Parathyroid adenoma (tissue), 2 donors: ENCODE measurements around the gene BRAT1.

ENCODE experiments used
- H2AFZ ChIP-seq: fragments of 300-600 bp; sonication (generic); one replicate; pipeline ENCODE4 v1.7.0; 2017; ENCODE audit warnings: antibody characterized with exemption, mild to moderate bottlenecking
- H3K27ac ChIP-seq: fragments of 300-600 bp; sonication (generic); one replicate; pipeline ENCODE4 v1.7.0; 2017
- H3K27me3 ChIP-seq: fragments of 300-600 bp; sonication (generic); one replicate; pipeline ENCODE4 v1.7.0; 2017; ENCODE audit warnings: low read length; ENCODE audit not compliant: control insufficient read depth, insufficient read depth
- H3K36me3 ChIP-seq: fragments of 300-600 bp; sonication (generic); one replicate; pipeline ENCODE4 v1.7.0; 2017; ENCODE audit warnings: low read length; ENCODE audit not compliant: control insufficient read depth, insufficient read depth
- H3K4me1 ChIP-seq: fragments of 300-600 bp; sonication (generic); one replicate; pipeline ENCODE4 v1.7.0; 2017; ENCODE audit warnings: control low read depth
- H3K4me2 ChIP-seq: fragments of 300-600 bp; sonication (generic); one replicate; pipeline ENCODE4 v1.7.0; 2017; ENCODE audit warnings: low read length
- H3K4me3 ChIP-seq: fragments of 300-600 bp; sonication (generic); one replicate; pipeline ENCODE4 v1.7.0; 2017; ENCODE audit warnings: low read depth, low read length
- H3K79me2 ChIP-seq: fragments of 300-600 bp; sonication (generic); one replicate; pipeline ENCODE4 v1.7.0; 2017; ENCODE audit warnings: control low read depth
- H3K9ac ChIP-seq: fragments of 300-600 bp; sonication (generic); one replicate; pipeline ENCODE4 v1.7.0; 2017; ENCODE audit warnings: mild to moderate bottlenecking
- H3K9me3 ChIP-seq: fragments of 300-600 bp; sonication (generic); one replicate; pipeline ENCODE4 v1.7.0; 2017; ENCODE audit warnings: low read length; ENCODE audit not compliant: control insufficient read depth
- CTCF ChIP-seq: fragments of 300-600 bp; sonication (generic); IDR thresholded peaks from one replicate; pipeline ENCODE4 v1.7.0; 2017; ENCODE audit warnings: antibody characterized with exemption, mild to moderate bottlenecking
- donor health status: primary hyperparathyroidism.

The BRAT1 gene

GRCh38 chr7:2516194-2516555, 39.1 kb downstream of the BRAT1 start:
- Histone ChIP-seq H3K27me3 (no peaks in the 10 kb centered on the region), H3K27ac (no peak overlapping the region), H2AFZ (no peak overlapping the region)

GRCh38 chr7:2515424-2516193, 39.7 kb downstream of the BRAT1 start:
- H3K9ac ChIP-seq: no peak overlapping the region

More at GRCh38 chr7:2516194-2516555, 39.1 kb downstream of the BRAT1 start:
- Histone ChIP-seq H3K4me3 (no peak overlapping the region), H3K9ac (no peak overlapping the region), H3K36me3 (no peaks in the 10 kb centered on the region), H3K4me1 (no peaks in the 10 kb centered on the region), H3K79me2 (no peaks in the 10 kb centered on the region), H3K4me2 (no peak overlapping the region), H3K9me3 (no peaks in the 10 kb centered on the region)
- TF ChIP-seq CTCF: no peak

DNA sequence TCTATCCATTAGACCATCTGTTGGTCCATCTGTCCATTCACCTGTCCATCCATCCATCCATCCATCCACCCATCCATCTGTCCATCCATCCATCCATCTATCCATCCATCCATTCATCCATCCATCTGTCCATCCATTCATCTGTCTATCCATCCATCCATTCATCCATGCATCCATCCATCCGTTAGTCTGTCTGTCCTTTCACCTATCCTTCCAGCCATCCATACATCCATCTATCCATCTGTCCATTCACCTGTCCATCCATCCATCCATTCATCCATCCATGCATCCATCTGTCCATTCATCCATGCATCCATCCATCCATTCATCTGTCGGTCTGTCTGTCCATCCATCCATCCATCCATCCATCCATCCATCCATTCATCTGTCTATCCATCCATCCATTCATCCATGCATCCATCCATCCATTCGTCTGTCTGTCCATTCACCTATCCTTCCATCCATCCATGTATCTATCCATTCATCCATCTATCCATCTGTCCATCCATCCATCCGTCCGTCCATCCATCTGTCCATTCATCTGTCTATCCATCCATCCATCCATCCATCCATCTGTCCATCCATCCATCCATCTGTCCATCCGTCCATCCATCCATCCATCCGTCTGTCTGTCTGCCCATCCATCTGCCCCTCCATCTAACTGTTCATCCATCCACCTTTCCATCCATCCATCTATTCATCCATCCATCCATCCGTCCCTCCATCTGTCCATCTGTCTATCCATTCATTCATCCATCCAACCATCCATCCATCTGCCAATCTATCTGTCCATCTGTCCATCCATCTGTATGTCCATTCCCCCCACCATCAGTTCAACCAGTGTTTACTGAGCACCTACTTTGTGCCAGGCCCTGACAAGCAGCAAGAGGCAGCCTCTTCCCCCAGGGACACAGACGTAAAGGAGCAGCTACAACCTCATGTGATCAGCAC, 40.6 kb downstream of the BRAT1 start:
- no peaks in the 10 kb centered on the region for H3K4me1 ChIP-seq
- H3K4me2 ChIP-seq: no peak overlapping the region
- H3K79me2 ChIP-seq: no peaks in the 10 kb centered on the region
- H3K27me3 ChIP-seq: no peaks in the 10 kb centered on the region
- H3K9ac ChIP-seq: no peak overlapping the region
- H3K9me3 ChIP-seq: no peaks in the 10 kb centered on the region
- H3K36me3 ChIP-seq: no peaks in the 10 kb centered on the region
- TF ChIP-seq CTCF: no peak
- H3K27ac ChIP-seq: no peak overlapping the region
- H3K4me3 ChIP-seq: no peak overlapping the region
- H2AFZ ChIP-seq: no peak overlapping the region

More at GRCh38 chr7:2515424-2516193, 39.7 kb downstream of the BRAT1 start:
- no peak for TF ChIP-seq CTCF
- Histone ChIP-seq H3K27me3 (no peaks in the 10 kb centered on the region), H2AFZ (no peak overlapping the region), H3K4me2 (no peak overlapping the region), H3K4me1 (no peaks in the 10 kb centered on the region), H3K79me2 (no peaks in the 10 kb centered on the region), H3K27ac (no peak overlapping the region), H3K4me3 (no peak overlapping the region), H3K36me3 (no peaks in the 10 kb centered on the region), H3K9me3 (no peaks in the 10 kb centered on the region)

GRCh38 chr7:2513702-2514101, 41.6 kb downstream of the BRAT1 start:
- no peak overlapping the region for H2AFZ ChIP-seq
- TF ChIP-seq CTCF: no peak
- H3K27me3 ChIP-seq: no peaks in the 10 kb centered on the region
- no peak overlapping the region for H3K4me3 ChIP-seq
- H3K9ac ChIP-seq: no peak overlapping the region
- H3K4me1 ChIP-seq: no peaks in the 10 kb centered on the region
- no peaks in the 10 kb centered on the region for H3K36me3 ChIP-seq
- no peak overlapping the region for H3K27ac ChIP-seq
- no peaks in the 10 kb centered on the region for H3K9me3 ChIP-seq
- H3K4me2 ChIP-seq: no peak overlapping the region
- no peaks in the 10 kb centered on the region for H3K79me2 ChIP-seq
